ENCODE measurements around the gene CAMTA1. TPM values are rescaled to one million over a fixed set of nuclear protein-coding genes. Genes with fewer than 3 reads are reported as not detected.

CAMTA1 gene
- total and polyA plus RNA-seq, 2 experiments from 2014 or later = 213 to 341 TPM

DNA sequence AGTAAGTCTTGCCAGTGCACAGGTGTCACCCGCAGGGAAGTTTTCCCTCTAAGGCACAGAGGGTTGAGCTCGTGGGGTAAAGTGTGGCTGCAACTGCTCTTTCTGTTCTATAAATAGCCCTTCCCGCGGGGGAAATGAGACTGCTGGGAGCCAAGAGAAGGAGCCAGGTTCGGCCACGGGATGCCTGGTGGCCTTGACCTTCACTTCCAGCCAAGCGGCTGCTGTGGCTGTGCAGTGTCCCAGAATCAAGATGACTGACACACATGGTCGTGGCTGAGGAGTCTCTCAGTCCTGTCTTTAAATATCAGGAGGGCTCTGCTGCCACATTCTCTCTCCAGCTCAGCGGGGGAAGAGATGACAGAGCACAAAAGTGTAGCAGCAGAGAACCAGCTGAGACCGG lies 831.7 kb downstream of the CAMTA1 start:
- TF ChIP-seq, protein P1, sequence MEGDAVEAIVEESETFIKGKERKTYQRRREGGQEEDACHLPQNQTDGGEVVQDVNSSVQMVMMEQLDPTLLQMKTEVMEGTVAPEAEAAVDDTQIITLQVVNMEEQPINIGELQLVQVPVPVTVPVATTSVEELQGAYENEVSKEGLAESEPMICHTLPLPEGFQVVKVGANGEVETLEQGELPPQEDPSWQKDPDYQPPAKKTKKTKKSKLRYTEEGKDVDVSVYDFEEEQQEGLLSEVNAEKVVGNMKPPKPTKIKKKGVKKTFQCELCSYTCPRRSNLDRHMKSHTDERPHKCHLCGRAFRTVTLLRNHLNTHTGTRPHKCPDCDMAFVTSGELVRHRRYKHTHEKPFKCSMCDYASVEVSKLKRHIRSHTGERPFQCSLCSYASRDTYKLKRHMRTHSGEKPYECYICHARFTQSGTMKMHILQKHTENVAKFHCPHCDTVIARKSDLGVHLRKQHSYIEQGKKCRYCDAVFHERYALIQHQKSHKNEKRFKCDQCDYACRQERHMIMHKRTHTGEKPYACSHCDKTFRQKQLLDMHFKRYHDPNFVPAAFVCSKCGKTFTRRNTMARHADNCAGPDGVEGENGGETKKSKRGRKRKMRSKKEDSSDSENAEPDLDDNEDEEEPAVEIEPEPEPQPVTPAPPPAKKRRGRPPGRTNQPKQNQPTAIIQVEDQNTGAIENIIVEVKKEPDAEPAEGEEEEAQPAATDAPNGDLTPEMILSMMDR (IDR thresholded peaks at IDR 0.05; ENCODE audit: low read depth, low read length) = no peak
- no peaks in the 10 kb centered on the region for H3K9me3 ChIP-seq (ENCODE audit: low read depth)
- peak in 1 of 2 donors; percentile 67 for DNase-seq (ENCODE audit: low read depth in 1 of 2, low spot score in 1 of 2)
- no peaks in the 10 kb centered on the region for H3K36me3 ChIP-seq
- H3K4me3 ChIP-seq = no peak overlapping the region
- peak overlapping the region; percentile 14 for H3K27ac ChIP-seq
- peaks cover 24% of the 10 kb centered on the region for H3K4me1 ChIP-seq (ENCODE audit: low read depth)
- H3K27me3 ChIP-seq = no peaks in the 10 kb centered on the region

DNA sequence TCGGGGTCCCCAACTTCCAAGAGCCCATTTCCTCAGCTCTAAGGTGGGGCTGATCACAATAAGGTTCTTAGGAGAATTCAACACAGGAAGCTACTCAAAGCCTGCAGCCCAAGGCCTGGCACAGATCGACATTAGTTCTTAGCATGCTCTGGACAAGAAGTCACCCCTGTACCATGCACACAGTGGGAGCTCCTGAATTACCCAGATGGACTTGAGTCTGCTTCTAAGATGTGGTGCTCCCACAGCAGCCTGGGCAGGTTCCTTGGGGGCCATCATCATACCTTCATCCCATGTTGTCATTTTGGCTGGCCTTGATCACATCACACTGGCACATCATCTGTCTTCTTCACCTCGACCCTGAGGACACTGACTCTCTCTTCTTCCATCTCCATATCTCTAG lies 832.6 kb downstream of the CAMTA1 start:
- TF ChIP-seq, protein P1 (IDR thresholded peaks at IDR 0.05; ENCODE audit: low read depth, low read length) = no peak
- no peaks in the 10 kb centered on the region for H3K9me3 ChIP-seq (ENCODE audit: low read depth)
- H3K4me3 ChIP-seq = no peak overlapping the region
- DNase-seq (ENCODE audit: low read depth in 1 of 2, low spot score in 1 of 2) = no peak
- peaks cover 24% of the 10 kb centered on the region for H3K4me1 ChIP-seq (ENCODE audit: low read depth)
- H3K36me3 ChIP-seq = no peaks in the 10 kb centered on the region
- H3K27me3 ChIP-seq = no peaks in the 10 kb centered on the region
- no peak overlapping the region for H3K27ac ChIP-seq

DNA sequence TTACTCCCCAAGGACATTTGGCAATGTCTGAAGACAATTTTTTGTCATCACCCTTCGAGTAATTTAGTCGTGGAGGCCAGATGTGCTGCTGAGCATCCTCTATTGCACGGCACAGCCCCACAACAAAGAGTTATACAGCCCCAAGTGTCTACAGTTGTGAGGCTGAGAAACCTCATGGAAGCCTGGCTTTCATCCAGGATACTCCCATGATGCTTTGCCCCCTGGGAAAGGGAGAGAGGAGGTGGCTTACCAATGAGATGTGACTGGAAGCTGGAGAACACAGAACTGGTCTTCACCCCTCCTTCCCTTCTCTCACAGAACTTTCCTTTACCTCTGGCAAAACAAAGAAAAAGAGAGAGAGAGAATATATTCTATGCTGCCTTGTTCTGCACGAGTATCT lies 834.9 kb downstream of the CAMTA1 start:
- Histone ChIP-seq H3K27ac (no peak overlapping the region), H3K27me3 (no peaks in the 10 kb centered on the region), H3K4me3 (no peak overlapping the region), H3K4me1 (ENCODE audit: low read depth) (peaks cover 21% of the 10 kb centered on the region), H3K9me3 (ENCODE audit: low read depth) (no peaks in the 10 kb centered on the region), H3K36me3 (no peaks in the 10 kb centered on the region)
- DNase-seq (ENCODE audit: low read depth in 1 of 2, low spot score in 1 of 2) = no peak
- TF ChIP-seq, protein P1 (IDR thresholded peaks at IDR 0.05; ENCODE audit: low read depth, low read length) = no peak

DNA sequence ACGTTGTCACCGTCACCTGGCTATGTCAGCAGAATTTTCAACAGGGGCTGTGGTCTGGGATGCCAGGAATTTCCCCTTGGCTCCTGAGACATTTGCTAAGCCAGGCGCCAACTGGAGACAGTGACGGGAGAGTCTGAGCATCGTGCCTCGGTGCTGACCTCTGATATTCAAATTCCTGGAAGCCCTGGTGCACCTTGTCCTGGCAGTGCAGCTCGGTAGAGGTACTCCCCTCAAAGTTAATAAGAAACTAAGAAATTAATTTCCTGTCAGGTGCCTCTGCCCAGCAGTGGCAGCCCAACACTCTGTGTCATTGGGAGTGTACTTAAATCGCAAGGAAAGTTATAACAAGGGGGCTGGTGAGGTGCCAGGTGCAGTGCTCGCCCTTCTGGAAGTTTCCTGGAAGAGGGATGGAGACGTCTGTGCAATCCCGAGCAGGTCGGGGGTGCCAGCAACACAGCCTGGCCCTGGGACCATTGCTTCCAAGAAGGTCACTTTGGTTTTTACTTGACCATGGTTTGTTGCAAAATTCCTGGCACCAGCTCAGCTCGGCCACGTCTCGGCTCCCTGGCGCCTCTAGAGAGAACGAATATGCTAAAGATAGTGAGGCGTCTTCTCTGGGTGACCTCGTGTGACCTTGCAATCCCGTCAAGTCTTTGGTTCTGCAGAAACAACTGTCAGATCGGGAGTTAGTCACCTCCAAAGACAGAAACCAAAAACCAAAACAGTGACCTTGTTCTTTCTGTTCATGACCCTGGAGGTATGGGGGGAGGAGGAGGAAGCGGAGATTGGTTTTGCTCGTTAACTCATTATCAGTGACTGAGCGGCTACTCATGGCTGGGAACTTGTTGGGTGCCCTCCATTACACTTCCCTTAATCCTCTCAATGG lies 836.3 kb downstream of the CAMTA1 start:
- Histone ChIP-seq H3K27ac (no peak overlapping the region), H3K27me3 (no peaks in the 10 kb centered on the region), H3K9me3 (ENCODE audit: low read depth) (no peaks in the 10 kb centered on the region), H3K4me1 (ENCODE audit: low read depth) (peaks cover 14% of the 10 kb centered on the region), H3K36me3 (no peaks in the 10 kb centered on the region), H3K4me3 (no peak overlapping the region)
- peak; percentile 18 to 56 for DNase-seq (ENCODE audit: low read depth in 1 of 2, low spot score in 1 of 2)
- TF ChIP-seq, protein P1 (IDR thresholded peaks at IDR 0.05; ENCODE audit: low read depth, low read length) = no peak

DNA sequence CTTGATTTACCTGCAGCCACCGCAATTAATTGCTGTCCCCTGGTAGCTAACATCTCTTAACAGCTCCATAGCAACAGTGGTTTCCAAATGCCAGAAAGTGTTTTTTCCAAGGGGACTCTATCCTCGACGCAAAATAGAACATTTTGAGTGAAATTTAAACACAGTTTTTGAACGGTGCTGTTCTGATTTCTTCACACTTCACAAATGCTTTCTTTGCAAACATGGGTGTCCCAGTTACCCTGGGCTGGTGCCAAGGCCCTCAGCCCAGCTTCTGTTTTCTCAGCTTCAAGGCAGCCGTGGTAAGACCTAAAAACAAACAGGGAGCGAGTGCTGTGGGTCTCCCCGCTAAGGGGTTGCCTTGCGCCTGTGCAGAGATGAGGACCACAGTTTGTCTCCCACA lies 838.6 kb downstream of the CAMTA1 start:
- no peaks in the 10 kb centered on the region for H3K36me3 ChIP-seq
- TF ChIP-seq, protein P1 (IDR thresholded peaks at IDR 0.05; ENCODE audit: low read depth, low read length) = no peak
- no peaks in the 10 kb centered on the region for H3K27me3 ChIP-seq
- H3K4me3 ChIP-seq = no peak overlapping the region
- peaks cover 6% of the 10 kb centered on the region for H3K4me1 ChIP-seq (ENCODE audit: low read depth)
- DNase-seq (ENCODE audit: low read depth in 1 of 2, low spot score in 1 of 2) = no peak
- no peak overlapping the region for H3K27ac ChIP-seq
- H3K9me3 ChIP-seq (ENCODE audit: low read depth) = no peaks in the 10 kb centered on the region

Measured in cardiac muscle cell (in vitro differentiated cells and primary cell).